Measurements from ENCODE around the gene ASB6. TPM values are rescaled to one million over a fixed set of nuclear protein-coding genes. Genes with fewer than 3 reads are reported as not detected.
A peak's percentile ranks its signal among the peaks of the same experiment; 100 is the strongest.

ASB6 gene
- total RNA-seq, 1 donor from 2014 or later, result 21.9 TPM

DNA sequence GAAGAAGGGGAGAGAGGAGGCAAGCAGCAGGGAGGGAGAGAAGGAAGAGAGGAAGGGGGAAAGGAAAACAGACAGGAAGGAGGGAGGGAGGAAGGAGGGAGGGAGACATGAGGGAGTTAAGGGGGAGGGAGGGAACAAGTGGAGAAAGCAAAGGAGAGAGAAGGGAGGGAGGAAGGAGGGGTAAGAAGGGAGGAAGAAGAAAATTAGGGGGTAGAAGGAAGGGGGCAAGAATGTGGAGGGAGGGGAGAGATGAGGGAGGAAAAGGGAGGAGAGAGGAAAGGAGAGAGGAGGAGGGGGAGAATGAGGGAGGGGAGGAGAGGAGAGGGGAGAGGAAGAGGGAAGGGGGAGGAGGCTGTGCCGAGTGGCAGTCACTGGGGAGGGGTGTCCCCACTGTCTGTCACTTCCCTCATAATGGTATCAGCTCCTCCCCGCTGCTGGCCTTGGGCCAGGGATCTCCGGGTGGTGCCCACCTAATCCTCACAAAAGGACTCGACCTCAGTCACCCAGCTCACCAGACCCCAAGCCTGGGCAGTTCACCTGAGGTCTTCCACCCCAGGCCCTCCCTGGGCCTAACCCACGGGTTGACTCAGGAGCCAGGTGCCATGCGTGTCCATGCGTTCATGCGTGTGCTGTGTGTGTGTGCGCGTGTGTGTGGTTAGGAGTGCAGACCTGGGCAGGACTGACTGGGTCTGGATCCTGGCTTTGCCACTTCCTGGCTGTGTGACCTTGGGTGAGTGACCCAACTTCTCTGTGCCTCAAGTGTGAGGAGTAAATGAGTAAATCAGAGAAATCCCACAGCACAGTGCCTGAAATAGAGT lies 39.1 kb downstream of the ASB6 start:
- Mint-ChIP-seq H3K4me3 (no peak overlapping the region), H3K9me3 (no peaks in the 10 kb centered on the region), H3K27me3 (ENCODE audit: low read depth) (no peaks in the 10 kb centered on the region), H3K27ac (ENCODE audit: unreplicated experiment) (peak overlapping the region; percentile 67), H3K36me3 (ENCODE audit: low read depth) (no peaks in the 10 kb centered on the region), H3K4me1 (peaks cover 52% of the 10 kb centered on the region)
- DNase-seq (ENCODE audit: low read depth, low spot score), result no peak
- no peak for TF ChIP-seq CTCF (conservative IDR thresholded peaks at IDR 0.05)

- no peak for TF ChIP-seq CTCF (conservative IDR thresholded peaks at IDR 0.05)
- no peaks in the 10 kb centered on the region for H3K27me3 Mint-ChIP-seq (ENCODE audit: low read depth)
- peak overlapping the region; percentile 84 for H3K27ac Mint-ChIP-seq (ENCODE audit: unreplicated experiment)
- no peak for DNase-seq (ENCODE audit: low read depth, low spot score)
- peaks cover 47% of the 10 kb centered on the region for H3K4me1 Mint-ChIP-seq
- no peaks in the 10 kb centered on the region for H3K9me3 Mint-ChIP-seq
- no peaks in the 10 kb centered on the region for H3K36me3 Mint-ChIP-seq (ENCODE audit: low read depth)
- H3K4me3 Mint-ChIP-seq, result peak overlapping the region; percentile 50
Measured at GRCh38 chr9:129601082-129601674, 40.8 kb downstream of the ASB6 start.

- Mint-ChIP-seq H3K4me3 (peak overlapping the region; percentile 67), H3K9me3 (no peaks in the 10 kb centered on the region), H3K4me1 (peaks cover 61% of the 10 kb centered on the region), H3K36me3 (ENCODE audit: low read depth) (no peaks in the 10 kb centered on the region), H3K27ac (ENCODE audit: unreplicated experiment) (peak overlapping the region; percentile 28), H3K27me3 (ENCODE audit: low read depth) (no peaks in the 10 kb centered on the region)
- no peak for DNase-seq (ENCODE audit: low read depth, low spot score)
- TF ChIP-seq CTCF (conservative IDR thresholded peaks at IDR 0.05), result no peak
Measured at GRCh38 chr9:129598089-129598596, 43.8 kb downstream of the ASB6 start.

- no peaks in the 10 kb centered on the region for H3K27me3 Mint-ChIP-seq (ENCODE audit: low read depth)
- H3K4me1 Mint-ChIP-seq, result peaks cover 63% of the 10 kb centered on the region
- H3K36me3 Mint-ChIP-seq (ENCODE audit: low read depth), result no peaks in the 10 kb centered on the region
- H3K9me3 Mint-ChIP-seq, result no peaks in the 10 kb centered on the region
- TF ChIP-seq CTCF (conservative IDR thresholded peaks at IDR 0.05), result no peak
- no peak overlapping the region for H3K27ac Mint-ChIP-seq (ENCODE audit: unreplicated experiment)
- DNase-seq (ENCODE audit: low read depth, low spot score), result peak; percentile 60
- H3K4me3 Mint-ChIP-seq, result peak overlapping the region; percentile 67
Measured at GRCh38 chr9:129597355-129598088, 44.4 kb downstream of the ASB6 start.

GRCh38 chr9:129596541-129597331 lies 45.2 kb downstream of the ASB6 start:
- Mint-ChIP-seq H3K27ac (ENCODE audit: unreplicated experiment) (peak overlapping the region; percentile 96), H3K27me3 (ENCODE audit: low read depth) (no peaks in the 10 kb centered on the region), H3K36me3 (ENCODE audit: low read depth) (no peaks in the 10 kb centered on the region), H3K4me3 (peak overlapping the region; percentile 85), H3K9me3 (no peaks in the 10 kb centered on the region), H3K4me1 (peaks cover 66% of the 10 kb centered on the region)
- peak; percentile 63 for DNase-seq (ENCODE audit: low read depth, low spot score)
- TF ChIP-seq CTCF (conservative IDR thresholded peaks at IDR 0.05), result no peak
